Measurements from ENCODE around the gene MCAT.

DNA sequence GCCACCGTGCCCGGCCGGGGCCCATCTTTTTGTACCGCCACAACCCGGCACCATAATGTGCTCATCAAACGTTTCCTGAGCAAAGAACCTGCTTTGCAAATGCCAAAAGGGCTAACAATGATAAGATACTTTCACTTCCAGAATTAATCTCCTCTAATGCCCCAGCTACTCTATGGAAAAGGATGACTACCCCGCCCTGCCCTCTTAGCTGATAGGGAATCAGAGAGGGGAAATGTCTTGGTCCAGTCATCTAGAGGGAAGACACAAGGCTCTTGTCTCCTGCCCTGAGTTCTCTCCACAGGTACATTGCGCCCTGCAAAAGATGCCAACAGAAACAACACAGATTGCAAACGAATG is 54.6 kb downstream of the MCAT start:
- TF ChIP-seq, protein P1, sequence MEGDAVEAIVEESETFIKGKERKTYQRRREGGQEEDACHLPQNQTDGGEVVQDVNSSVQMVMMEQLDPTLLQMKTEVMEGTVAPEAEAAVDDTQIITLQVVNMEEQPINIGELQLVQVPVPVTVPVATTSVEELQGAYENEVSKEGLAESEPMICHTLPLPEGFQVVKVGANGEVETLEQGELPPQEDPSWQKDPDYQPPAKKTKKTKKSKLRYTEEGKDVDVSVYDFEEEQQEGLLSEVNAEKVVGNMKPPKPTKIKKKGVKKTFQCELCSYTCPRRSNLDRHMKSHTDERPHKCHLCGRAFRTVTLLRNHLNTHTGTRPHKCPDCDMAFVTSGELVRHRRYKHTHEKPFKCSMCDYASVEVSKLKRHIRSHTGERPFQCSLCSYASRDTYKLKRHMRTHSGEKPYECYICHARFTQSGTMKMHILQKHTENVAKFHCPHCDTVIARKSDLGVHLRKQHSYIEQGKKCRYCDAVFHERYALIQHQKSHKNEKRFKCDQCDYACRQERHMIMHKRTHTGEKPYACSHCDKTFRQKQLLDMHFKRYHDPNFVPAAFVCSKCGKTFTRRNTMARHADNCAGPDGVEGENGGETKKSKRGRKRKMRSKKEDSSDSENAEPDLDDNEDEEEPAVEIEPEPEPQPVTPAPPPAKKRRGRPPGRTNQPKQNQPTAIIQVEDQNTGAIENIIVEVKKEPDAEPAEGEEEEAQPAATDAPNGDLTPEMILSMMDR (IDR thresholded peaks at IDR 0.05), result no peak
- TF ChIP-seq EP300 (IDR thresholded peaks at IDR 0.05), result no peak
- TF ChIP-seq POLR2A (IDR thresholded peaks at IDR 0.05), result no peak

Measured in tibial nerve (tissue), 4 donors.